NT2/D1 (cell line): ENCODE measurements around the gene HOXD8.

Experiments
- SUZ12 ChIP-seq: IDR thresholded peaks from 2 replicates; pipeline ENCODE4 v1.6.1; 2011; ENCODE audit not compliant: insufficient read length, insufficient read depth; ENCODE audit errors: extremely low read depth
- YY1 ChIP-seq: IDR thresholded peaks from 2 replicates; pipeline ENCODE4 v1.6.1; 2011; ENCODE audit not compliant: insufficient read length, insufficient read depth

DNA sequence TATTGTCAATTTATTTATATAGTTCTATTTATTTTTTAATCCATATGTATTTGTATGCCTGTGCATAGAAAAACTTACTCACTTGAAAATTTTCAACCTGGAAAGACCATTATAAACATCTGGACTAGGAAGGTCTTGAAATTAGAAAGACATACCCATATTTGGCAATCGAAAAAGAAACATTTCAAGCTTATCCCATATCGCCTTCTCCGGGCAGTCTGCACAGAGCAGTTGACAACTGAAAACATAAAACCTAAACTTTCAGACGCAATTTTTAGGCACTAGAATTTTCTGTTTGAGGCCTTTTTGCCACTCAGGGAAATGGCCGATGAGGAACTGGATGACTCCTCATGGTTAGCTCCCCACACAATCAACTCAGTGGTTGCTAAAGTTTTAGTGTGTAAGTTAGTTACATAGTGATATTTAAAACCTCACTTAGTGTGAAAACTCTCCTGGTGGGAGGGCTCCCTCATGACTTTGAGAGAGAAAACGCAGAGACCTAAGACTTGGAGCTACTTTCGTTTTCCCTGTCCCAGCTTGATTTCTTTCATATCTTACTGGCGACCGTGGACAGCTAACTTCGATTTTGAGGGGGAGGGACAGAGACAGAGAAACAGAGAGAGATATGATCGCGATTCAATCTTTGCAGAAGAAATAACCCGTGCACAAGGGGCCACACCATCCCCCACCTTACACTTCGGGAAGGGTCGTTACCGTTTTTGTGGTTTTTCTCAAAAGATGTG is 33.1 kb upstream of the HOXD8 start:
- TF ChIP-seq YY1 = no peak
- TF ChIP-seq SUZ12 = no peak
